Urinary bladder (tissue), 4 donors: ENCODE results near the gene DPY30. TPM values are rescaled to one million over a fixed set of nuclear protein-coding genes. Genes with fewer than 3 reads are reported as not detected.
"Not testable (repeated sequence)": the region's sequence is repeated elsewhere in the genome, so short reads cannot be mapped to it uniquely, and the experiment has no call there.

Experiments
- DNase-seq: peaks from one replicate; pipeline ENCODE4 v3.0.0-alpha.2; 2015; ENCODE audit errors: extremely low spot score
- H3K27ac ChIP-seq: one replicate; pipeline ENCODE4 v1.5.1; 2013; ENCODE audit warnings: low read depth, mild to moderate bottlenecking, moderate library complexity
- H3K36me3 ChIP-seq: one replicate; pipeline ENCODE4 v1.6.1; 2013; ENCODE audit warnings: mild to moderate bottlenecking, moderate library complexity; ENCODE audit not compliant: insufficient read depth
- H3K4me1 ChIP-seq: one replicate; pipeline ENCODE4 v1.6.1; 2013; ENCODE audit warnings: mild to moderate bottlenecking, moderate library complexity; ENCODE audit not compliant: insufficient read depth
- H3K4me3 ChIP-seq: one replicate; pipeline ENCODE4 v1.5.1; 2013; ENCODE audit warnings: low read depth, low read length
- WGBS: extraction: QIAGEN DNeasy Blood & Tissue Kit; methylation state at CpG from one replicate; pipeline ENCODE4 v1.1.7; 2013; 5-methylcytosine and 5-hydroxymethylcytosine counted together
- polyA plus RNA-seq: library from polyadenylated mRNA; stranded (reverse); fragments of 200-250 nt; gene quantifications from one replicate; pipeline ENCODE4 v1.2.3, GENCODE V29; 2013
- total RNA-seq: library from RNA; depleted of rRNA; stranded (reverse); fragments of >200 nt; gene quantifications from one replicate; pipeline ENCODE4 v1.2.3, GENCODE V29; 2014
- donor health status: healthy with polysubstance abuse.
- donor health status: healthy.

DPY30 gene
- total and polyA plus RNA-seq, 2 donors, result 59.8 to 77.1 TPM

GRCh38 chr2:32034198-32034887 is 5.3 kb downstream of the DPY30 start:
- DNase-seq, H3K36me3 ChIP-seq, H3K4me1 ChIP-seq, H3K4me3 ChIP-seq, H3K27ac ChIP-seq: not testable (repeated sequence)
- 94% methylated on average over 8 of the region's 8 CpGs for WGBS

GRCh38 chr2:32018789-32019482 is 20.7 kb downstream of the DPY30 start:
- 93% methylated on average over 9 of the region's 9 CpGs for WGBS
- not testable (repeated sequence) for H3K4me1 ChIP-seq, DNase-seq, H3K27ac ChIP-seq, H3K36me3 ChIP-seq, H3K4me3 ChIP-seq

GRCh38 chr2:32012872-32013271 is 26.7 kb downstream of the DPY30 start:
- 48% methylated on average over 1 of the region's 1 CpG for WGBS
- Histone ChIP-seq H3K36me3 (peaks cover 2% of the 10 kb centered on the region), H3K27ac (no peak overlapping the region), H3K4me1 (no peaks in the 10 kb centered on the region), H3K4me3 (no peak overlapping the region)
- DNase-seq, result no peak

- no peak for DNase-seq
- Histone ChIP-seq H3K36me3 (peaks cover 2% of the 10 kb centered on the region), H3K27ac (peak overlapping the region; percentile 71), H3K4me3 (peak overlapping the region; percentile 87), H3K4me1 (no peaks in the 10 kb centered on the region)
- WGBS, result 75% methylated on average over 5 of the region's 5 CpGs
These were observed 28.1 kb downstream of the DPY30 start for GRCh38 chr2:32011485-32011960.

GRCh38 chr2:32010670-32011484 is 28.7 kb downstream of the DPY30 start, which contains the start of gene MEMO1:
Gene MEMO1 (minus strand): TSS chr2:32011008. CDS start chr2:32010247, 761 bp downstream.
- 1% methylated on average over 52 of the region's 57 CpGs for WGBS
- peaks cover 2% of the 10 kb centered on the region for H3K36me3 ChIP-seq
- no peaks in the 10 kb centered on the region for H3K4me1 ChIP-seq

GRCh38 chr2:32010280-32010669 is 29.3 kb downstream of the DPY30 start:
- not testable (repeated sequence) for H3K36me3 ChIP-seq, DNase-seq, H3K4me1 ChIP-seq
- 2% methylated on average over 26 of the region's 43 CpGs for WGBS
- peak overlapping the region; percentile 83 for H3K27ac ChIP-seq
- peak overlapping the region; percentile 87 for H3K4me3 ChIP-seq

More at GRCh38 chr2:32010670-32011484, 28.7 kb downstream of the DPY30 start, which contains the start of gene MEMO1:
- Histone ChIP-seq H3K27ac (peak within 1 kb of the TSS; percentile 83), H3K4me3 (peak within 1 kb of the TSS; percentile 87)
- DNase-seq, result peak; percentile 84

- H3K36me3 ChIP-seq, result no peaks in the 10 kb centered on the region
- no peak for DNase-seq
- peak overlapping the region; percentile 87 for H3K4me3 ChIP-seq
- H3K4me1 ChIP-seq, result no peaks in the 10 kb centered on the region
- WGBS, result under 1% methylated on average over 90 of the region's 91 CpGs
- H3K27ac ChIP-seq, result peak overlapping the region; percentile 72
These were observed 29.9 kb downstream of the DPY30 start for GRCh38 chr2:32009516-32010256.

- Histone ChIP-seq H3K4me1 (no peaks in the 10 kb centered on the region), H3K27ac (peak overlapping the region; percentile 72), H3K36me3 (no peaks in the 10 kb centered on the region), H3K4me3 (peak overlapping the region; percentile 87)
- DNase-seq, result no peak
- 1% methylated on average over 10 of the region's 10 CpGs for whole genome bisulfite sequencing
These were observed 30.6 kb downstream of the DPY30 start for GRCh38 chr2:32008805-32009515.

GRCh38 chr2:32007121-32007391 is 32.5 kb downstream of the DPY30 start:
- Histone ChIP-seq H3K4me1 (no peaks in the 10 kb centered on the region), H3K4me3 (no peak overlapping the region), H3K27ac (no peak overlapping the region), H3K36me3 (no peaks in the 10 kb centered on the region)
- no peak for DNase-seq

GRCh38 chr2:32005371-32005976 is 34.1 kb downstream of the DPY30 start:
- Histone ChIP-seq H3K27ac (no peak overlapping the region), H3K36me3 (no peaks in the 10 kb centered on the region), H3K4me3 (no peak overlapping the region), H3K4me1 (no peaks in the 10 kb centered on the region)
- WGBS, result 96% methylated on average over 2 of the region's 2 CpGs
- no peak for DNase-seq

GRCh38 chr2:32003791-32004190 is 35.8 kb downstream of the DPY30 start:
- no peak overlapping the region for H3K27ac ChIP-seq
- WGBS, result 97% methylated on average over 2 of the region's 2 CpGs
- no peaks in the 10 kb centered on the region for H3K36me3 ChIP-seq
- no peak for DNase-seq
- no peaks in the 10 kb centered on the region for H3K4me1 ChIP-seq
- H3K4me3 ChIP-seq, result no peak overlapping the region

GRCh38 chr2:32002406-32002805 is 37.2 kb downstream of the DPY30 start:
- H3K36me3 ChIP-seq, result no peaks in the 10 kb centered on the region
- no peak for DNase-seq
- no peak overlapping the region for H3K27ac ChIP-seq
- no peak overlapping the region for H3K4me3 ChIP-seq
- H3K4me1 ChIP-seq, result peaks cover 1% of the 10 kb centered on the region
- WGBS, result 85% methylated on average over 3 of the region's 3 CpGs
